Activated CD4-positive, alpha-beta T cell treated with anti-CD3 and anti-CD28 coated beads, Interleukin-2, Interleukin-6, amounts not matched to agents 100 ng/mL and 50 ng/mL, durations not matched to agents 16 hours and 8 hours (primary cell): Measurements from ENCODE around the gene EDAR.

ENCODE experiments used
- DNase-seq: peaks from one replicate; pipeline ENCODE4 v3.0.0-alpha.2; 2020

Gene EDAR

DNA sequence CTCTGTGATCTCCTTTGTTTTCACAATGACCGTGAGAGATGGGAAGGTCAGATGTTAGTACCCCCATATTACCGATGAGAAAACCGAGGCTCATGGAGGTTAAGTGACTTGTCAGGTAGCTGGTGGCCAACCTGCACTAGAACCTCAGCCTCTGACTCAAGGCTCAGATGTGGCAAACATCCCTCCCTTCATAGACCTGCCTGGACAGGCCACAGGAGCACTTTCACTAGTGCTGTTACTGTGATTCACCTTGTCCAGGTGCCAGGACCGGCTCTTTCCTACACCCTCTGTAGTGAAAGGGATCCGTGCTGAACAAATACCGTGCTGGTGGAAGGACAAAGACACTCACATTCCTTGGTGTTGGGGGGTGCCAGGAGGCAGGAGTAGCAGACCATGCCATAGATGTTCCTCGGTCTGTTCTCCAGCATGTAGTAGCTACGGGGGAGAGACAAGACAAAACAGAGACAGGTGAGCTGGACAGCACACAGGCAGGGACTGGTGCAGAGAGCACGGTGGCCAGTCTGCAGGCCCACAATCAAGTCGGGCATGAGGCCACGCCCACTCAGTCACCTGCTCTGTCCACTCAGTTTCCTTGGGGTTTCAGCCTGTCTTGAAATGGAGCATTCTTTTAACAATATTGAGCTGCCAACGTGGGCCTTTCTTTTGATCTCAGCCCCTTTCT is 65.9 kb downstream of the EDAR start:
- DNase-seq, result no peak

DNA sequence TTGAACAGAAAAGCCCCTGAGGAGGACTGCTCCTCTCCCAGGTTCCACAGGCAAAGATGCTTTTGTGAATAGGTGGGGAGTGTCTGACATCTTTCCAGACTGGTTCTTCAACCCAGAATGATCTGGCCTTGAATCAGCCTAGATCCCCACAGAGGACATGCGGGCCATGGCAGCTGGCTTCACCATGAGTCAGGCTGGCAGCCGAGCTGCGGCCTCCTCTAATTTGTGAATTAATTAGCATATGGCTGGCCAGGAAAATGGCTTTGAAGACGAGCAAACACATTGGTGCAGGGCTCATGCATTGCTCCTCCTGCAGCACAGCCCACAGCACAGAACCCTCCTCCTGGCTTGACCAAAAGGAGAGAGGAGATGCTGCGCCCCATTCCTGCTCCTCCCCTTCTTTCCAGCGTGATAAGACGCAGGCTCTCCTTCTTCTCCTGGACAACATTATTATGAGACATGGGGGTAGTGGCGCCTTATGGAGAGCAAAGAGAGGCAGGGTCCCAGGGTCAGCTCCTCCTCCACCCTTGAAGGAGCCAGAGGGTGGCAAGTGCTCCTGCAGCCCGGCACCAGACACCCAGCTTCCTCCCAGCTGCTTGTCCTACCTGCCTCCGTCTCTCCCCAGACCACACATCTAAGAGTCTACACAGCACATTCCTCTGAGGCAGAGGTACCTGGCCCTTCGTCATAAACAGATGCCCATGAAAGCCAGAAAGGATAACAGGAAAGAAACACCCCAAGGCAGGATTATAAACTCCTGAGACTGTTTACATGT is 66.7 kb downstream of the EDAR start:
- DNase-seq, result no peak

DNA sequence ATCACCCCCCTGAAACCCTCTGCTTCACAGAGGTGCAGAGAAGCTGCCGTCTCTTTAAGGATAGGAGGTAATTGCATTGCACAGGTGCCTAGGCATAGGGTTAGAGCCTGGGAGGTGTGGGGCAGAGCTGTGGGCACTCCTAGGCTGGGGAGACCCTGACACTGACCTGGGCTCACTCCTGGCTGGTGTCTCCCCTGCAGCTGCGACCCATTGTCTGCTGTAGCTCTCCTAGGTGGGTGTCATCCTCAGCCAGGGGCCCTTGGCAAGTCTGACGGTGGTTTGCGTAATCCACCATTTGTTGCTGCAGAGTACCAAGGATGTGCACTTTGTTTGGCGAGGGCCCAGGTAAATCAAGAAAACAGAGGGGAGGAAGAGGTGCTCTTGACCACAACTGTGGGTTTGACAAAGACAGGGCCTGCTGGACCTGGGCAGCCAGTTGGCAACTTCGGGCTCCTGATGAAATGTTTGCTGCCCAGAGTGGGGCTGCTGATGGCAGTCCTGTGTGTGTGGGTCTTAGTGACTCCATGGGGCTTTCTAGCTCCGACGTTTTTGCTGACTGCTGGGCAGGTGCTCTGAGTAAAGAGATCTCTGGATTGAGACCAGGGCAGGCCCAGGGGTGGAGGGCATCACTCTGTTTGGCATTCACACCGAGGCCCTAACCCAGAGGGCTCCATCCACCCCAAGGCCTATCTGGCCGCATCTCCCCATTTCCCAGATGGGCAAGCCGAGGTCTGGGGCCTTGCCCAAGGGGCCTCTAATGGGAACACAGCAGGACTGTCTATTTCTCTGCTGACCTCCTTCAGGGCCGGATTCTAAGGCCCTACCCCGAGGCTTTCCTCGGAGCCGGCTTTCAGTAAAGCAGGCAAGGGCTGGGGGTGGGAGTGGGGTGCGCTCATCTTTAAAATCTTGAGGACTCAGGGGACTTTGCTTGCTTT is 67.7 kb downstream of the EDAR start:
- no peak for DNase-seq

DNA sequence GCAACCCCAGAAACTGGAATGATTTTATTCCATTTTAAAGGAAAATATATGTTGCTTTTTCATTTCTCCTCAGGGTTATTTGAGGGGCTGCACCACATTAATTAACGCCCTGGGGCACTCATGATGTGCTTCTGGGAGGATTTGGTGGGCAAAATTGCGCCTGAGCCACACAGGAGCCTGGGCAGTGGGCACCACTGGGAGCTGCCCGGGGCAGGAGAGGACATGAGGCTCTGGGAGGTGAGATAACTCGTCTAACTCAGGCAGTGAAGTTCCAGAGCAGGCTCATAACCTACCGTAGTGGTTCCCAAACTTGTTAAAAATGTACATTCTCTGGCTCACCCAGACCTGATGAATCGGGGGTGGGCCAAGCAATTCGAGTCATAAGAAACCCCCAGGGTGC is 68.3 kb downstream of the EDAR start:
- DNase-seq, result no peak

DNA sequence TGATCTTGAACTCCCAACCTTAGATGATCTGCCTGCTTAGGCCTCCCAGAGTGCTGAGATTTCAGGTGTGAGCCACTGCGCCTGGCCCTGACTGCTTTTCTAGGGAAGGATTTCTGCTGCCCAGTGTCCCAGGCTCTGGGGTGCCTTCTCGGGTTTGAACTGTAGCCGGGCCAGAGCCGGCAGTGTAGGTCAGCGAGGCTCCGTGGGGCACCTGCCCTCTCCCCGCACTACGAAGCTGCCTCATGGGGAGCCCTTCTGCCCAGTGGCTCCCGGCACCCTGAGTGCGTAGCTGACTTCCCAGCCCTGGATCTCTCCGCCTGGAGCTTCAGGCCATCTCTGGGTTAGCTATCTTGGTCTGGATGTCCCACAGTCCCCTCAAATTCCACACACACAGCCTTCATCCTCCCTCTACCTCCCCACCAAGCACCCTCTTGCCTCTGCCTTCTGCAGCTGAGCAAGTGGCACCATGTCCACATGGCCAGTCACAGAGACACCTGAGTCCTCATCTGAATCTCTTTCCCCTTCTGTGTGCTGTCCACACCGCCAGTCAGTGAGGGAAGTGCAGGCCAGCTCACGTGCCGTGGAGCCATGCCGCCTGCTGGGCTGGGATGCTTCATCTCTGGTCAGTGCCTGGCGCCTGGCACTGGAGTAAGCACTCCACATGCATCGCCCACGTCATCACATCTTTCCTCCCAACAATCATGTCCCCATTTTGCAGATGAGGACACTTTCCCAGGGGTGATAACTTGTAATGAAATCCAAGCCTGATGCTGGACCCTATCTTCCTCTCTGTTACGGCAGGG is 69.2 kb downstream of the EDAR start:
- no peak for DNase-seq

DNA sequence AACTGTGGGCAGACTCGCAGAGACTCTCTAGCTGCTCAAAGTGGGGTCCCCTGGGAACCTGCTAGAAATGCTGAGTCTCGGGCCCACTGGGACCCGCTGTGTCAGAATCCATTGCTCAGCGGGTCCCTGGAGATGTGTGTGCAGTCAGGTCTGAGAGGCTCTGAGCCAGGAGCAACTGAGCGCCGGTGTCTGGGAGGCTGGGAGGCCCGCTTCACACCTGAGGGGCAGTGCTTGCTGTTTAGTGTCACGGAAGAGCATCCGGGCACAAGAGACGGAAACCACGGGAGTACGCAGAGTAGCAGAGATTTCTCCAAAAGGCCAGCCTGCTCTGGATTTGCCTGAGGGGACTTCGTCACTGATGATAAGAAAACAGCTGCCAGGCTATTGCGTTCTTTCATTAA is 70.1 kb downstream of the EDAR start:
- DNase-seq, result no peak

DNA sequence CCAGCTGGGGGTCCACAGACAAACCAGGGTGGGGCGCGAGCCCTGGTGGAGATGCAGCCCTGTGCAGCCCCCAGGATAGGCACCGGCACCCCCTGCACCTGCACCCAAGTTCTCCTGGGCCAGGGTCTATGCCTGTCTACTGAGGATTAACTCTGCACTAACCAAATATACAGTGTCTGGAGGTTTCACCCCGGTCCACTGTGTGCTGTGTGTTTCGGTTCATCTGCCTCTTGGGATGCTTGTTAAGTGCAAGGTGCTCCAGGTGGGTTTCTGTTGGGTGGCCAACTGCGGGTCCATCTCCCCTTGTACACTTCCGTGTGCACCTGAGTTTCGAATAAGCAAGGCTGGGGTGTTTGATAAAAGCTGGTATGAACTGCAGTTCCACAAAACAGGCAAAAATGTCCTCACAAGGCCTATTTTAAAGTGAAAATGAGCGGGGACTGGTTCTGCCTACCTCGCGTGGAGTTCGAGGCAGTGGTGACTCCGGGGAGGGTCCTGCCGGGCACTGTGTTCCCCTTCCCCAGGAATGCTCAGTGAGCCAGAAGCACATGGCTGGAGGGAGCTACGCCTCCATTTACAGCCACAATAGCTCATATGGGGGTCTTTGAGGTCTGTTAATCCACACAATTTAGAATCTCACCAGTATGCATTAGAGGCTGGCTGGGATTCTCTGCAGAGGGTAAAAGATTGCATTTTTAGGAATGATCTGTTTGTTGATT is 70.7 kb downstream of the EDAR start:
- no peak for DNase-seq

DNA sequence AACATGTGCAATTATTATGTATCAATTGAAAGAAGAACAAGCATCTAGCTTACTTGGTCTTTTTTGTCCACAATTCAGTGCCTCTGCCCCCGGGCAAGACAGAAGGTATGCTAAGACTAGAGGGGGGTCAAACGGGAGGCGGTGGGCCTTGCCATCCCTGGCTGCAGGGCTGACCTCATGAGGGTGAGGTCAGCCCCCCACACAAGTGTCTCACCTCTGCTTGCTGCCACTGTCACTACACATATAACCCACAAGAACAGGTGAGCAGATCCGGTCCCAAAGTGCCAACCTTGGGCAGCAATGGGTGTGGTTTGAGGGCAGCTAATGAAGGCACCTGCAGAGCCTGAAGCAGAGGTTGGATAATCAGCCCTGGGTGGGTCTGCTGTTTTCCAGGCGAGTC is 71.5 kb downstream of the EDAR start:
- DNase-seq, result no peak

DNA sequence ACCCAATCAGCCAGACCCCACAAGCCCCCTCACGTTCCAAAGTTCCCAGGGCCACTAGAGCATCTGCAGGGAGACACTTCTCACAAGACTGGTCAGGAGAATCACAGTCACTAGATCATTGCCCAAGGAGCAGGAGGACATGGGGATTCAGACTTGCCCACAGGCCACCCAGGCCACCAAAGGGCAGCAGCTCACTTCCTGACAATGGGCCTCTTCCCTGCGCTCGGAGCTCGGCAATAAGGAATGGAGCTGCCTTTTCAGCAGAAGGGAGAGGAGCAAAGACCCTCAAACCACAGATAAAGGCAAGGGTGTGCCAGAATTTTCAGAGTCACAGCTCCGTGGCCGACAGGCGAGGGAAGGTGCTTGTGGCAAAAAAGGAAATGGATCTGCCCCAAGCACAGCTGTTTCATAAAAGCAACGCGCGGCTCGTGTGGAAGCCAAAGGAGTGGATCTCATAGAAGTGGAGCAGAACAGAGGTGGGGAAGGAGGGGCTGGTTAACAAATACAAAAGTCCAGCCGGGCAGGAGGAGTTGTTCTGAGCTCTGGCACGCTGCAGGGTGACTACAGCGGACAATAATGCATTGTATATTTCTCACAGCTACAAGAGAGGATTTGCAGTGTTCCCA is 72.1 kb downstream of the EDAR start:
- no peak for DNase-seq

DNA sequence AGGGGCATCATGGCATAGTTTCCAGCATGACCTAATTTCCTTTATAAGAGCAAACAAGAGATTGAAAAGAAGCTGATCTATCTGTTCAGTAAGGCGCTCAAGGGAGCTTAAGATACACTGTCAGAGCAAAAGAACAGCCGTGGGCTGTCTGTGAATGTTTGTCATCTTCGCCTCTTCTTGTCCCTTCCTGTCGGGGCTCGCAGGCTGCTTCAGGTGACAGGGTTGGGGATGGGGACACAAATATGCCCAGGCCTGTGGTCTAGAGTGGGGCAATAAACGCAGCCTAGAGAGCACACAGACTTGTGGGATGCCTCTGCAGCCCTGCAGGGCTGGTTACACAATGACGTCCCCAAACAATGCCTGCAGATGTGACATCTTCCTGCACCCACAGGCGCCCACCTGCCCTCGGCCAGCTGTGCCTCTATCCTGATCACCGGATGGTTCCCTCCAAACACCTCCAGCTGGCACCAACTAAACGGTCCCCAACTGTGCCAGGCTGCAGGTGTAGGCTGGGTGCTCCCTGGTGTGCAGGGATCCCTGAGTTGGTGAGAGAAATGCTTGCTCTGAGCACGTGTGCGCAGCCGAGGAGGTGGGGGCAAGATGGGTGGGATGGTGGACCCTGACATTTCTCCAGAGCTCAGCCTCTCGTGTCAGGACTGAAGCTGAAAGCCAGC is 72.8 kb downstream of the EDAR start:
- no peak for DNase-seq

DNA sequence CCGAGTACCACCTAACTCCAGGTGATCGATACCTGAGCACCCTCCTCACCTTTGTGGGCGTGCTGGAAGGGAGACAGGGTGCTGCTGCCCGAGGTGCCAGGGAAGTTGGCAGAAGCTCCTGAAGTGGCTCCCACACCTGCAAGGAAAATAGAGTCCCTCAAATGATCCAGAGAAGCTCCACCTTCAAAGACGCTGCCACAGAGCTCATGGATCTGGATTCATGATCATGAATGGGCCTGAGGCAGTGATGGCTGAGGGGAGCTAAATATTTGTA is 76.5 kb downstream of the EDAR start:
- DNase-seq, result no peak

DNA sequence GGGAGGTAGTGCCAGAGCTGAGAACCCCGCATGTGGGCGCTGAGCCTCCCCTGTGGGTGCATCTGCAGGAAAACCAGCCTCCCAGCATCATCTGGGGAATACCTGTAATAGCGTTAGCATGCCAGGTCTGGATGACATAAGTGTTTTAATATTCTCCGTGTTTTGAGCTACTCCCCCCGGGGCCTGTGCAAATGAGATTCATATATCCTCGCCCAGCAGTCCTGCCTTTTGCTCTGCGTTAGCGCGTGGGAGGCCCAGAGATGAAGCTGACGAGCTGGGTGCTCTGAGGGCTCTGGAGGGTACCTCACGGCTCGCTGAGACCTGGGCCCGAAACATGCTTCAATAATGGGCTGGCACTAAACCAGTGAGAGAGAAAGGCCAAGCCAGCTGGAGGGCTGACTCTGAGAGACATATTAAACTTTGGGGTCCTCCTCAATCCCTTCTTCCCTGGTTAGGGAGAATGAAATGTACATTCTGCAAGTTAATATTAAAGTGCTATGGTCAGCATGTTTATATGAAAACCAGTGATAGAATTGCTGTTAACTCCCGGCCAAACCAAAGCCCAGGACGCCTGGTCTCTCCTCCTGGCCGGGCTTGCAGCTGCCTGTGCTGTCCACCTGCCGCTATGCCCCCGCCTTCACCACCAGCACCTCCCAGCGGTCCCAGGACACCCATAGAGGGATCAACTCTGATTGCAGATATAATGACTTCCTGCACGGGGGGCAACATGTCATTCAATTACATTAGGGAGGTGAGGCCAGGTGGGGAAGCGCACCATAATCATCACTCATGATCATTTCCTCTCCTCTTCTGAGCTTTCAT is 77.0 kb downstream of the EDAR start:
- no peak for DNase-seq

DNA sequence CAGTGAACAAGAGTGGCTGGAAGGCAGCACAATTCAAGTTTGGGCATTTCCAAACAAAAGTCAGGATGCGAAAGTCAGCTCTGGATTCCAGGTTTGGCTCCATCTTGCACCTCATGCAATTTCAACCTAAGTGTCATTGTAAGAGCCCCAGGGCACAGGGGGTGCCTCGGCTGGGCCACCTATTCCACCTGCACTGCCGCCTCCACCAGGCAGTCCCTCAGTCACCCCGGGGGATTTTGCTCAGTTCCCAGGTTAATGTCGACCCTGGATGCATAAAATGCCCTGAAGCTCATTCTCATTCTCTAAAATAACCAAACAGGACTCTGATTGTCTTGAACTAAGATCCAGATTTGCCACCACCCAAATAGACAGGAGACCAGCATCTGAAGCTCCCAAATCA is 77.6 kb downstream of the EDAR start:
- no peak for DNase-seq

DNA sequence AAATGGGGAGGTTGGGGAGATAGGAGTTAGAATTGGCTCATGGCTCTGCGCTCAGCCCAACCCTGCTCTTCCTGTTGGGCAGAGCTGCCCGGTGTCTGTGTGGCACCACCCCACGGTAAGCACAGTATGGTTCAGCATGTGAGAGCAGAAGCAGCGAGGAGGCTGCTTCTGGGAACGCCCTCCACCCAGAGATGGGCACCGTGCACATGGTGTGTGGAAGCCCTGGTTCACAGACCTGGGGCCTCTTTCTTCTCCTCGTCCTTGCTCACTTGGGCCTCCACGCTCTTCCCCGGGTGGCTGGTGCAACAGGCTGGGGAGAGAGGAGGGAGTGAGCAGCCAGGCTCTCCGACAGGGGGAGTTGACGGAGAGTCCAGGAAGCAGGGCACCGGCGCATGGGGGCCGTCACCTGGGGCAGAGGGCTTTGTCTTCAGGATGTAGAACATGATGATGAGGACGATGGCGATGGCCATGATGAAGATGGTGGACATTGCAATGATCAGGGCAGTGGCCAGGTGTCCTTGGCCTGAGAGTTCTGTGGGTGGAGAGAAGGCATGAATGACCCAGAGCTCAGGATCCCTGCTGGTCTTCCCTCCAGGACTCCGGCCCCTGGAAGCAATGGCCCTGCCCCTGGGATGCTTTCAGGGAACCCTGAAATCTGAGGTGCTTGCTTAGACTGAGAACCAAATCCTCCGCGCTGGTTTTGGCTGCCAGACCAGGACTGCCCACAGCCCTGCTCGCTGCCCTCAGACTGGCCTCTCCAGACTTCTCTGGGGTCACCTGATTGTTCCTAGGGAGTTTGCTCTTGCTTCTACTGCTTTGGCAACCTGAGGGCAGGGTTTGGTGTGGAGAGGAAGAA is 78.3 kb downstream of the EDAR start:
- no peak for DNase-seq

DNA sequence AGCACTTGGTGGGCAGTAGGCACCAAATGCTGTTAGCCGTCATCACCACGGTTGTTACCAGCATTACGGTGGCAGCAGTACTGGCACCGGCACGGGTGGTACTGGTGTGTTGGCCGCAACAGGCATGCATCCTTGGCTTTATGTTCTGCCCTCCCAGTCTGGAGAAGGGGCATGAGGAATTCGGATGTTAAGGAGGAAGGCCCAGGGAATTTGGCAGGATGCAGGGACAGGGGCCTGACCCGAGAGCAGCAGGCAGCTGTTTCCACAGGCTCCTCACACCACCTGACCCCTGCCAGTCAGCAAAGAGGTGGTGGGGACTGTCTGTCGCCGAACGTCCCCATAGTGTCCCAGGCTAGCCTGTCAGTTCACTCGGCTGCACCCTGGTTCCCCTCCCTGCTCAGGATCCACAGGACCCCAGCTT is 79.0 kb downstream of the EDAR start:
- DNase-seq, result no peak

DNA sequence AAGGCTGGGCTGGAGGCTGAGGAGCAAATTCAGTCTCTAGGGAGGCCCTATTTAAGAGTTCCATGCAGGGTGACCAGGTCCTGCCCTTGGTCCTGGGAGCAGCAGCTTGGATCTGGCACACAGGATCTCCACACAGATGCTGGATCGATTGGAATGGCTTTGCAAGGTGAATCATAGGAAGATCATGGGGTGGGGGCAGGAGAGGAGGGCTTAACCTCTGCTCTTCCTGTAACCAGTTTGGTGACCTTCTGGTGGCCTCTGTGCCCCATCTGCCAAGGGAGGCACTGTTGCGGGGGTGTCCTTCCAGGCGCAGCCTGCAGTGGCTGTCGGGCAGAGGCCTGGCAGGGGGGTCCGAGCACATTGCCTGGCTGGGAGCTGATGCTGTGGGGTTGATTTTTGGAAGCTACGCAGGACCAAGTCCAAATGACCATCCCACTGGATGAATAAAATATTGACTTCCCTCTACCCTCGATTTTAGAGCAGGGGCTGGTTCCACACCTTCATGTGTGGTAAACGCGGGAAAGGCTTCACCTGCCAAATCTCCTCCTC is 79.7 kb downstream of the EDAR start:
- DNase-seq, result no peak

DNA sequence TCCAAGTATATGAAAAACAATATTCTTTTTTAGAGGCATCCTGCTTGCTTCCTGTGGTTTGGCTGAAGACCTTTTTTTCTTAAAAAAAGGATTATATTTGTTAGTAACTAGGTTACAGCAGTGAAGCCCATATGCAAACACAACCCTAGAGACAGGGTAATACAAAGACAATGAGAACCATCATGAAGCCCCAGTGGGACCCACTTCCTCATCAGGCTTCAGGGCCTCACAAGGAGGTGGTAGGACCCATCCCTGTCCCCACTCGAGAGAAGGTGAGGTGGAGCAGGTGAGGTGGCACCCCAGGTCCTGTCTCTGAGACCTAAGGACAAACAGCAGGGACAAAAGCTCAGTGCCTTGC is 80.3 kb downstream of the EDAR start:
- DNase-seq, result no peak

DNA sequence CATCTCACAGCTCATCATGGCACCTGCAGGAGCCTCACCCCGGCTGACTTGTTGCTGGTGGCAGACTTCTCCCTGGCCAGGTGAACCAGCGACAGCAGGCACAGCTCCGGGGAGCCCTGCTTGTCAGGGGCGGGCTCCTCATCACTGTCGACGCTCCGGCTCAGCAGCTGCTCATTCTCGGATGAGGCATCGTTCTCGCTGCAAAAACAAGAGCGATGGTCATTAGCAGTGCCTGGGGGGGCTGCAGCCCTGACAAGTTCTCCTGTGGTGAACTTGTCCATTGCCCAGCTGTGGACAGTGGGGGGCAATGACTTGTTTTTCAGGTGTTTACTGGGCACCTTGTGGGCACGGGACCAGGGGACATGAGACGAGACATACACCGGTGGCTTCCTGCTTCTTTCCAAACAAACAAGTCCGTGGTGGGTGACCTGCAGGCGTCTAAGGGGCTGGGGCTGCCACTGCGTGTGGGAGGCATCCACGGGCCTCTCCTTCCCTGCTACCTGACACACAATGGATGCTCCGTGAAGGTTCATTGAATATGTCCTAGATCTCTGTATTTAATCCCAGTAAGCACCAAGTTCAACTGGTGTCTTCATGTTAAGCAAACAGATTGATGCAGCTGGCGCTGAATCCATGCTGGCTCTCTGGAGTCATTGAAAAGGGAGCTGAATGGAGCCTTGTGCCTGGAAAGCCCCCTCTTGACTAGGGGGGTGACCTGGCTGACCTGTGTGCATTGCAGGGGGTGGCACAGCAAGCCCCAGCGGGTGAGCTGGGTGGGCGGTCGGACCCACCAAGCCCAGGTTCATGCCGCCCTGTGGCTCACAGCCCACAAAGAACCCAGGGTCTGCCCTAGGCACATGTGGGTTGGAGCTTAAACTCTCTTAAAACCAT is 81.0 kb downstream of the EDAR start:
- no peak for DNase-seq
